Upper lobe of right lung (tissue), 1 donor: ENCODE data around the gene LRMDA. TPM values are rescaled to one million over a fixed set of nuclear protein-coding genes. Genes with fewer than 3 reads are reported as not detected.
A peak's percentile ranks its signal among the peaks of the same experiment; 100 is the strongest.

Experiments
- ATAC-seq: fragments of 200-7000 bp; cut with Tn5 transposase; one replicate; pipeline ENCODE4 v1.9.1; 2020; ENCODE audit warnings: mild to moderate bottlenecking, moderate library complexity
- DNase-seq: peaks from one replicate; pipeline ENCODE4 v3.0.0-alpha.2; 2020
- H3K27ac ChIP-seq: fragments of 200-600 bp; one replicate; pipeline ENCODE4 v1.8.0; 2022
- H3K27me3 ChIP-seq: fragments of 200-600 bp; one replicate; pipeline ENCODE4 v1.8.0; 2022; ENCODE audit warnings: mild to moderate bottlenecking
- H3K36me3 ChIP-seq: fragments of 200-600 bp; one replicate; pipeline ENCODE4 v1.8.0; 2022
- H3K4me1 ChIP-seq: fragments of 200-600 bp; one replicate; pipeline ENCODE4 v1.8.0; 2022
- H3K4me3 ChIP-seq: fragments of 200-600 bp; one replicate; pipeline ENCODE4 v1.8.0; 2022; ENCODE audit warnings: mild to moderate bottlenecking
- H3K9me3 ChIP-seq: fragments of 200-600 bp; one replicate; pipeline ENCODE4 v1.8.0; 2022
- CTCF ChIP-seq: fragments of 200-600 bp; IDR thresholded peaks from one replicate; pipeline ENCODE4 v1.8.0; 2022; ENCODE audit warnings: antibody characterized with exemption
- intact Hi-C: fragments of 100-400 bp; cut with DNase I; formaldehyde crosslinking; loops from one replicate; pipeline ENCODE4 v1.11.0; 2022
- total RNA-seq: library from RNA; stranded (reverse); fragmentation: NEBNext Ultra II Directional; extraction: Animal tissue kit (Norgen Biotek cat#: 25700); gene quantifications from one replicate; pipeline ENCODE4 v1.2.1, GENCODE V29; 2021
- donor health status: DM: no; HTN: yes; CAD: no; lungs with severe emphysema.

The LRMDA gene
- total RNA-seq, 1 donor from 2014 or later = 20.0 TPM

GRCh38 chr10:76085002-76085816 lies 653.8 kb downstream of the LRMDA start:
- Histone ChIP-seq H3K4me3 (no peak overlapping the region), H3K9me3 (no peaks in the 10 kb centered on the region), H3K4me1 (peaks cover 4% of the 10 kb centered on the region), H3K27ac (no peak overlapping the region), H3K36me3 (no peaks in the 10 kb centered on the region), H3K27me3 (no peaks in the 10 kb centered on the region)
- TF ChIP-seq CTCF = no peak
- ATAC-seq (no peak), DNase-seq (no peak)
- intact Hi-C loops = no loop called here

- intact Hi-C loops = no loop called here
- Histone ChIP-seq H3K9me3 (no peaks in the 10 kb centered on the region), H3K27ac (peak overlapping the region; percentile 9), H3K36me3 (no peaks in the 10 kb centered on the region), H3K4me3 (no peak overlapping the region), H3K4me1 (peaks cover 4% of the 10 kb centered on the region), H3K27me3 (no peaks in the 10 kb centered on the region)
- no peak for DNase-seq
- TF ChIP-seq CTCF = no peak
- no peak for ATAC-seq
Measured at GRCh38 chr10:76085817-76086167, 654.4 kb downstream of the LRMDA start.

- H3K4me3 ChIP-seq = no peak overlapping the region
- H3K9me3 ChIP-seq = no peaks in the 10 kb centered on the region
- H3K27me3 ChIP-seq = no peaks in the 10 kb centered on the region
- intact Hi-C loops = no loop called here
- H3K36me3 ChIP-seq = no peaks in the 10 kb centered on the region
- DNase-seq = no peak
- ATAC-seq = no peak
- H3K4me1 ChIP-seq = peaks cover 4% of the 10 kb centered on the region
- H3K27ac ChIP-seq = peak overlapping the region; percentile 9
- no peak for TF ChIP-seq CTCF
Measured at GRCh38 chr10:76086170-76086760, 654.8 kb downstream of the LRMDA start.

GRCh38 chr10:76086761-76087639 lies 655.6 kb downstream of the LRMDA start:
- TF ChIP-seq CTCF = peak; percentile 59
- H3K9me3 ChIP-seq = no peaks in the 10 kb centered on the region
- no peak overlapping the region for H3K4me3 ChIP-seq
- no peaks in the 10 kb centered on the region for H3K36me3 ChIP-seq
- H3K4me1 ChIP-seq = peaks cover 4% of the 10 kb centered on the region
- H3K27ac ChIP-seq = no peak overlapping the region
- intact Hi-C loops = no loop called here
- H3K27me3 ChIP-seq = no peaks in the 10 kb centered on the region
- DNase-seq (no peak), ATAC-seq (peak; percentile 83)

- intact Hi-C loops = no loop called here
- no peaks in the 10 kb centered on the region for H3K27me3 ChIP-seq
- TF ChIP-seq CTCF = no peak
- H3K9me3 ChIP-seq = no peaks in the 10 kb centered on the region
- no peak overlapping the region for H3K4me3 ChIP-seq
- DNase-seq = no peak
- H3K36me3 ChIP-seq = no peaks in the 10 kb centered on the region
- no peak overlapping the region for H3K27ac ChIP-seq
- peaks cover 4% of the 10 kb centered on the region for H3K4me1 ChIP-seq
- ATAC-seq = no peak
Measured at GRCh38 chr10:76088008-76088407, 656.6 kb downstream of the LRMDA start.
